Suprapubic skin (tissue), 4 donors: Measurements from ENCODE around the gene MAPRE3. TPM values are rescaled to one million over a fixed set of nuclear protein-coding genes. Genes with fewer than 3 reads are reported as not detected.

ENCODE experiments used
- DNase-seq, 2 donors: peaks; one replicate each; pipeline ENCODE4 v3.0.0-alpha.2; 2019; ENCODE audit warnings: low spot score in 2 of 2
- H3K27ac ChIP-seq: fragments of 200-600 bp; sonication (generic); one replicate; pipeline ENCODE4 v1.5.1; 2019
- H3K27me3 ChIP-seq: fragments of 200-600 bp; sonication (generic); one replicate; pipeline ENCODE4 v1.5.1; 2019
- H3K36me3 ChIP-seq: fragments of 200-600 bp; sonication (generic); one replicate; pipeline ENCODE4 v1.5.1; 2019
- H3K4me1 ChIP-seq: fragments of 200-600 bp; sonication (generic); one replicate; pipeline ENCODE4 v1.5.1; 2019
- H3K4me3 ChIP-seq: fragments of 200-600 bp; sonication (generic); one replicate; pipeline ENCODE4 v1.5.1; 2019; ENCODE audit warnings: mild to moderate bottlenecking
- H3K9me3 ChIP-seq: fragments of 200-600 bp; sonication (generic); one replicate; pipeline ENCODE4 v1.5.1; 2019
- EP300 ChIP-seq: sonication (generic); formaldehyde crosslinking; IDR thresholded peaks from one replicate; pipeline ENCODE4 v1.6.1; 2017; ENCODE audit warnings: antibody characterized with exemption
- POLR2A ChIP-seq, 2 donors: fragments of 450-650 bp; IDR thresholded peaks; one replicate each; pipeline ENCODE4 v1.6.1; 2017; ENCODE audit warnings: antibody characterized with exemption in 2 of 2, mild to moderate bottlenecking in 2 of 2, moderate library complexity in 2 of 2
- POLR2AphosphoS5 ChIP-seq, 3 donors: sonication (generic); formaldehyde crosslinking; IDR thresholded peaks; one replicate each; pipeline ENCODE4 v1.6.1; 2017; ENCODE audit warnings: antibody characterized with exemption in 3 of 3
- WGBS: methylation state at CpG from one replicate; pipeline ENCODE4 v1.1.5; 2018; 5-methylcytosine and 5-hydroxymethylcytosine counted together
- total RNA-seq, 4 donors: library from RNA; depleted of rRNA; stranded (reverse); fragments of >200 nt; gene quantifications; one replicate each; pipeline ENCODE4 v1.1.0, GENCODE V29; 2016
- TF ChIP-seq, protein P1 (sequence below), 2 donors: fragments of 200-600 bp in 1 of 2; fragments of 450-650 bp in 1 of 2; sonication (generic) in 1 of 2; IDR thresholded peaks; one replicate each; pipeline ENCODE4 v1.5.1; 2016 to 2019; ENCODE audit warnings: antibody characterized with exemption in 2 of 2, mild to moderate bottlenecking in 1 of 2, moderate library complexity in 1 of 2

Gene MAPRE3
- total RNA-seq, 4 donors from 2014 or later: 29.5 to 57.5 (median 34.0) TPM

DNA sequence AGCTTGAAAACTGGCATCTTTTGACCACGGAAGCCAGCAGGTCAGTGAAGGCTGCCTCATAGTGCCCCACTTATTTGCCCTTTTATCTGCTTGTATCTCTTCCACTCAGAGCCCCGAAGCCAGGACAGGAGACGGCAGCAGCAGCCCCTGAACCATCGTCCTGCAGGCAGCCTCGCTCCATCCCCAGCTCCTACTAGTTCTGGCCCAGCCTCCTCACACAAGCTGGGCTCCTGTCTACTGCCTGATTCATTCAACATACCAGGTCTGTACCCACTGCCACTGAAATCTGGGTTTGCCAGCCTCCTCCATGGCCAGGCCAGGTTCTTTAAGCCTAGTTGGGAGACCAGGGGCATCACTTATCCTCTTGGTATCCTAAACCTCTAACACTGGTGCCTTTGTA is 96.9 kb downstream of the MAPRE3 start:
- Histone ChIP-seq H3K27me3 (no peaks in the 10 kb centered on the region), H3K36me3 (peaks cover 33% of the 10 kb centered on the region), H3K4me1 (peaks cover 33% of the 10 kb centered on the region), H3K4me3 (no peak overlapping the region), H3K9me3 (no peaks in the 10 kb centered on the region), H3K27ac (no peak overlapping the region)
- DNase-seq: no peak
- TF ChIP-seq EP300 (no peak), POLR2AphosphoS5 (IDR thresholded peaks at IDR 0.05) (no peak), POLR2A (IDR thresholded peaks at IDR 0.05) (no peak)
- TF ChIP-seq, protein P1, sequence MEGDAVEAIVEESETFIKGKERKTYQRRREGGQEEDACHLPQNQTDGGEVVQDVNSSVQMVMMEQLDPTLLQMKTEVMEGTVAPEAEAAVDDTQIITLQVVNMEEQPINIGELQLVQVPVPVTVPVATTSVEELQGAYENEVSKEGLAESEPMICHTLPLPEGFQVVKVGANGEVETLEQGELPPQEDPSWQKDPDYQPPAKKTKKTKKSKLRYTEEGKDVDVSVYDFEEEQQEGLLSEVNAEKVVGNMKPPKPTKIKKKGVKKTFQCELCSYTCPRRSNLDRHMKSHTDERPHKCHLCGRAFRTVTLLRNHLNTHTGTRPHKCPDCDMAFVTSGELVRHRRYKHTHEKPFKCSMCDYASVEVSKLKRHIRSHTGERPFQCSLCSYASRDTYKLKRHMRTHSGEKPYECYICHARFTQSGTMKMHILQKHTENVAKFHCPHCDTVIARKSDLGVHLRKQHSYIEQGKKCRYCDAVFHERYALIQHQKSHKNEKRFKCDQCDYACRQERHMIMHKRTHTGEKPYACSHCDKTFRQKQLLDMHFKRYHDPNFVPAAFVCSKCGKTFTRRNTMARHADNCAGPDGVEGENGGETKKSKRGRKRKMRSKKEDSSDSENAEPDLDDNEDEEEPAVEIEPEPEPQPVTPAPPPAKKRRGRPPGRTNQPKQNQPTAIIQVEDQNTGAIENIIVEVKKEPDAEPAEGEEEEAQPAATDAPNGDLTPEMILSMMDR (IDR thresholded peaks at IDR 0.05): no peak
- WGBS: 92% methylated on average over 5 of the region's 5 CpGs

- no peaks in the 10 kb centered on the region for H3K9me3 ChIP-seq
- H3K27ac ChIP-seq: no peak overlapping the region
- H3K27me3 ChIP-seq: no peaks in the 10 kb centered on the region
- no peak for DNase-seq
- peaks cover 30% of the 10 kb centered on the region for H3K36me3 ChIP-seq
- 92% methylated on average over 6 of the region's 6 CpGs for WGBS
- H3K4me3 ChIP-seq: peak overlapping the region; percentile 94
- TF ChIP-seq, protein P1 (IDR thresholded peaks at IDR 0.05): no peak
- TF ChIP-seq EP300 (no peak), POLR2A (IDR thresholded peaks at IDR 0.05) (no peak), POLR2AphosphoS5 (IDR thresholded peaks at IDR 0.05) (no peak)
- peaks cover 37% of the 10 kb centered on the region for H3K4me1 ChIP-seq
Measured at GRCh38 chr2:27069436-27069835, 99.0 kb downstream of the MAPRE3 start.

DNA sequence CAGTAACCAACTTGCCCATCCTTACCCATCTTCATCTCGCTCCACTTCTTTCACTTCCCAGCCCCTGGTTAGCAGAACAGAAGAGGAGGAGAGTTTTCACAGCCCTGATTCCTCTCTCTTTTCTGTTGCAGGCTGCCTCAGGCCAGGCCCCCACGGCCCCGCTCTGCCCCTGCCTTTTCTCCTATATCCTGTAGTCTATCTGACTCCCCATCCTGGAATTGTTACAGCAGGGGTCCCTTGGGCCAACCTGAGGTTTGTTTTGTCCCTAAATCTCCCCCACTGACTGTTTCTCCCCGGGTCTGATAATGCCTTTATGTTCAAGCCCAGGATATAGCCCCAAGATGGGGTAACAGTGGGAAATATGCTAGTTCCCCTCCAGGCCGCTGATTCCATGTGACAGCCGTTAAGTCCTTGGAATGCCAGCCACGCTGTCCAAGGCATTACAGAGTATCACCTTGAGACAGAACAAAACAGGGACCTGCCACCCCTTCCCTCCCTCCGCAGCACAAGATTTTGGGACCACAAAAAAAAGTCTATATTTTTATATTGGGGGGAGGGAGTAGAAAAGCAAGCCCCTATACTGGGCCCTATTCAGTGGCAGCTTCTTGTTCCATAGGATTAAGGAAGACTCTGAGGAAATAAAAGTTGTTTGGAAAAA is 99.7 kb downstream of the MAPRE3 start:
- TF ChIP-seq, protein P1 (IDR thresholded peaks at IDR 0.05): no peak
- TF ChIP-seq POLR2AphosphoS5 (IDR thresholded peaks at IDR 0.05) (no peak), EP300 (no peak)
- no peak for DNase-seq
- no peaks in the 10 kb centered on the region for H3K9me3 ChIP-seq
- peak overlapping the region; percentile 94 for H3K4me3 ChIP-seq
- WGBS: 85% methylated on average over 8 of the region's 8 CpGs
- H3K36me3 ChIP-seq: peaks cover 30% of the 10 kb centered on the region
- H3K27ac ChIP-seq: no peak overlapping the region
- H3K4me1 ChIP-seq: peaks cover 39% of the 10 kb centered on the region
- H3K27me3 ChIP-seq: no peaks in the 10 kb centered on the region

- DNase-seq: no peak
- peak overlapping the region; percentile 94 for H3K4me3 ChIP-seq
- WGBS: 4% methylated on average over 8 of the region's 11 CpGs
- peaks cover 27% of the 10 kb centered on the region for H3K36me3 ChIP-seq
- H3K9me3 ChIP-seq: no peaks in the 10 kb centered on the region
- H3K27ac ChIP-seq: peak overlapping the region; percentile 91
- H3K27me3 ChIP-seq: no peaks in the 10 kb centered on the region
- TF ChIP-seq POLR2AphosphoS5 (IDR thresholded peaks at IDR 0.05) (no peak), EP300 (no peak), POLR2A (IDR thresholded peaks at IDR 0.05) (no peak)
- TF ChIP-seq, protein P1 (IDR thresholded peaks at IDR 0.05): no peak
- H3K4me1 ChIP-seq: peaks cover 46% of the 10 kb centered on the region
Measured at GRCh38 chr2:27070653-27071276, 100.3 kb downstream of the MAPRE3 start.

DNA sequence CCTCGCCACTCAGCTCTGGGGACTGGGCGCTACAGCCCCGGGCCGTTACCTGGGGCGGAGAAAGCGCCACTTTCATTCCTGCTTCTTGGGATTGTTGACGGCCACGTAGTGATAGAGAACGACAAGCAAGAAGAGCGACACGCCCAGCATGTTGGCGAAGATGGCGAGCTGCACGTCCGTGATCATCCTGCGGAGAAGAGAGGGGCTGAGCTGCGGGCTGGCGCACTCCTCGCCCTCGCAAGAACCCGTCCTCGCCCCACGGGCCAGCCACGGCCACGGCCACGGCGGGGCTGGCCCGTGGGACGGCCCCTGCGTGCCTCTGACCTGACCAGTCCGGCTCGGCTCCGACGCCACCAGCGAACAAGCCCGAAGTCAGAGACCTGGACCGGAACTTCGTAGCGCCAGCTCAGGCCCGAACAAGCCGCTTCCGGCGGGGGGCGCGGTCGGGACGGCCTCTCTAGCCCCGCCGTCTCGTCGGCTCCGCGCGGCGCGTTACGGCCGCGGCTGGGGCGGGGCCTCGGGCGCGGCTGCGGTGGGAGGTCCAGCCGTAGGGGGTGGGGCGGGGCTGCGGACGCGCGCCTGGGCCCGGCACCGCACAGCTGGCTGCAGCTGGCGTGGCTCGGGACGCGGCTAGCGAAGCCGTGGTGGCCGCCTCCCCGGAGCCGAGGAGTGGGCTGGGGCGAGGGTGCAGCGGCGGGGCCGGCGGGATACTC is 101.0 kb downstream of the MAPRE3 start, which contains the start of gene OST4:
OST4 (minus strand) TSS at position 378 of the 713 bp plus-strand sequence.
- Histone ChIP-seq H3K9me3 (no peaks in the 10 kb centered on the region), H3K27me3 (no peaks in the 10 kb centered on the region), H3K36me3 (peaks cover 23% of the 10 kb centered on the region), H3K4me3 (peak within 1 kb of the TSS; percentile 94), H3K27ac (peak within 1 kb of the TSS; percentile 91), H3K4me1 (peaks cover 47% of the 10 kb centered on the region)
- 0% methylated on average over 6 of the region's 86 CpGs for WGBS
- peak; percentile 54 to 61 for TF ChIP-seq POLR2A (IDR thresholded peaks at IDR 0.05)
- TF ChIP-seq EP300: no peak
- peak in 2 of 3 donors; percentile 48 to 57 for TF ChIP-seq POLR2AphosphoS5 (IDR thresholded peaks at IDR 0.05)
- TF ChIP-seq, protein P1 (IDR thresholded peaks at IDR 0.05): no peak
- peak; percentile 95 for DNase-seq
